ENCODE results near the gene TMEM98. TPM values are rescaled to one million over a fixed set of nuclear protein-coding genes. Genes with fewer than 3 reads are reported as not detected.
"Not testable (repeated sequence)": the region's sequence is repeated elsewhere in the genome, so short reads cannot be mapped to it uniquely, and the experiment has no call there.

Gene TMEM98
- total RNA-seq, 3 donors from 2014 or later: 59.7 to 138 (median 129) TPM

DNA sequence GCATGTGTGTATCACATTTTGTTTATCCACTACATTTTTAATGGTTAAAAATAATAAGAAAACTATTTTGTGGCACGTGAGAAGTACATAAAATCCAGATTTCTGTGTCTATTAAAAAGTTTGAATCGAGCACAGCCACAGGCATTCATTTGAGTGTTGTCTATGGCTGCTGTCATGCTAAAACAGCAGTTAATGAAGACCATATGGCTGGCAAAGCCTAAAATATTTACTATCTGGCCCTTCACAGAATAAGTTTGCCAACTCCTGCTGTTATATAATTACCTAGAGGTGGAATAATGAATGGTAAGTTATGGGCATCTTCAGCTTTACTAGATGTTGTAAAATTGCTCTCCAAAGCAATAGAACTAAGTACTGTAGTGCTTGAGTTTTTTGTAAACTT is 30.5 kb downstream of the TMEM98 start:
- Histone ChIP-seq H3K27ac (no peak overlapping the region), H3K9me3 (no peaks in the 10 kb centered on the region), H3K4me1 (no peaks in the 10 kb centered on the region), H3K27me3 (no peaks in the 10 kb centered on the region), H3K4me3 (no peak overlapping the region), H3K36me3 (no peaks in the 10 kb centered on the region)
- intact Hi-C loops (cut with DNase I; ENCODE audit: low total_unique reads): no loop called here
- TF ChIP-seq POLR2AphosphoS5 (IDR thresholded peaks at IDR 0.05) (no peak), POLR2A (IDR thresholded peaks at IDR 0.05) (no peak)
- TF ChIP-seq, protein P1, sequence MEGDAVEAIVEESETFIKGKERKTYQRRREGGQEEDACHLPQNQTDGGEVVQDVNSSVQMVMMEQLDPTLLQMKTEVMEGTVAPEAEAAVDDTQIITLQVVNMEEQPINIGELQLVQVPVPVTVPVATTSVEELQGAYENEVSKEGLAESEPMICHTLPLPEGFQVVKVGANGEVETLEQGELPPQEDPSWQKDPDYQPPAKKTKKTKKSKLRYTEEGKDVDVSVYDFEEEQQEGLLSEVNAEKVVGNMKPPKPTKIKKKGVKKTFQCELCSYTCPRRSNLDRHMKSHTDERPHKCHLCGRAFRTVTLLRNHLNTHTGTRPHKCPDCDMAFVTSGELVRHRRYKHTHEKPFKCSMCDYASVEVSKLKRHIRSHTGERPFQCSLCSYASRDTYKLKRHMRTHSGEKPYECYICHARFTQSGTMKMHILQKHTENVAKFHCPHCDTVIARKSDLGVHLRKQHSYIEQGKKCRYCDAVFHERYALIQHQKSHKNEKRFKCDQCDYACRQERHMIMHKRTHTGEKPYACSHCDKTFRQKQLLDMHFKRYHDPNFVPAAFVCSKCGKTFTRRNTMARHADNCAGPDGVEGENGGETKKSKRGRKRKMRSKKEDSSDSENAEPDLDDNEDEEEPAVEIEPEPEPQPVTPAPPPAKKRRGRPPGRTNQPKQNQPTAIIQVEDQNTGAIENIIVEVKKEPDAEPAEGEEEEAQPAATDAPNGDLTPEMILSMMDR (IDR thresholded peaks at IDR 0.05): no peak
- DNase-seq (ENCODE audit: low spot score in 2 of 2): no peak

DNA sequence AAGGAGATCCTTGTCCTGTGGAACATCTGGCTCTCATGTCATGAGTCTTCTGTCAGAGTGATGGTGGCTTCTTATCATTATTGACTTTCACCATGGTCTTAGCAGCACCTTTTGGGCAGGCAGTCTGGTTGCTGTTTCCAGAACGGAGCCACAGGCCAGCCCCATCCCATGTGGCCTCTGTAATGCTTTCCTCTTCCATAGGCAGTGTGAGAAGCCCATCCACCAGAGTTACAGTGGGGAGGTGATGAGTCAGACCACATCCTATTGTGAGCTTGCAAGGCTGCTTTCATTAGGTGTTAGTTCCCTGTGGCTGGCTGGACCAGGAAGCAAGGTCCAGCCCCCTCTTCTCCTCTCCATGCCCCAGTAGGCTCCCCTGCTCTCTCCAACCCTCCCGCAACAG is 32.9 kb downstream of the TMEM98 start:
- no peaks in the 10 kb centered on the region for H3K36me3 ChIP-seq
- H3K27ac ChIP-seq: no peak overlapping the region
- no peaks in the 10 kb centered on the region for H3K27me3 ChIP-seq
- H3K4me1 ChIP-seq: no peaks in the 10 kb centered on the region
- intact Hi-C loops (cut with DNase I; ENCODE audit: low total_unique reads): no loop called here
- TF ChIP-seq POLR2AphosphoS5 (IDR thresholded peaks at IDR 0.05) (no peak), POLR2A (IDR thresholded peaks at IDR 0.05) (no peak)
- TF ChIP-seq, protein P1 (IDR thresholded peaks at IDR 0.05): no peak
- H3K4me3 ChIP-seq: no peak overlapping the region
- no peaks in the 10 kb centered on the region for H3K9me3 ChIP-seq
- no peak for DNase-seq (ENCODE audit: low spot score in 2 of 2)

DNA sequence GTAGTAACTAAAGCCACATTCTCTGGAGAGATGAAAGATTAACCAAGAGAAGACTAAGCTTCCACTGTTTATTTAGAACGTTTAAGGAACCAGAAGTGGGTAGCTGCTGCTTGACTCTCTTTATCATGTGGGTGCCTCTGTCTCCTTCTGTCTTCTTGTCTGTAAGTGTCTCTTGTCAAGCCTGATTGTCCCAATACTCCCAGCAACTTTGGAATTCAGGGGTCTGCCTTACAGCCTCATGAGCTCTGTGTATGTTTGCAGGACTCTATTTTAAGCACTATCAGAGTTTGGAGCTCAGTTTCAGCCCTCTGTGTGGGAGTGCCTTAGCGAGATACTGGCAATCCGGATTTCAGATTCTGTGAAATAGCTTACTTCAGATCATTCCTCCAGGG is 34.4 kb downstream of the TMEM98 start:
- DNase-seq (ENCODE audit: low spot score in 2 of 2): no peak
- TF ChIP-seq, protein P1 (IDR thresholded peaks at IDR 0.05): no peak
- TF ChIP-seq POLR2A (IDR thresholded peaks at IDR 0.05) (no peak), POLR2AphosphoS5 (IDR thresholded peaks at IDR 0.05) (no peak)

DNA sequence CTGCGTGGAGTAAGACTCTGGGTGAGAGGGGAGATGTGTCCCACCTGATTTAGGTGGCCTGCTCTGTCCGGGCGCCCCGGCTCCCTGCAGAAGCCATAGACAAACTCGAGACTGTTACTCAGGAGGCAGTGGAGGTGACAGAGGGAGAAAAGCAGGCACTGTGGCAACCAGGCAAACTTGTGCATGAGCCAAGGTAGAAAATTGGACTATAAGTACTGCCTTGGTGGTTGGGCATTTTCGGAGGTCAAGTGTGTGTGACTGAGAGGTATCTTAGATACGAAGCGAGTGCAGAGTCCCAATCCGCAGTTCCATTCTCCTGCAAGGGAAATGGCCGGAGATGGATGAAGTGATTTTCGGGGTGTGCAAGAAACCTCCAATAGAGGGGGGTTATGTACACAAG is 36.6 kb downstream of the TMEM98 start:
- Histone ChIP-seq H3K4me3 (no peak overlapping the region), H3K27me3 (no peaks in the 10 kb centered on the region), H3K9me3 (no peaks in the 10 kb centered on the region), H3K36me3 (no peaks in the 10 kb centered on the region), H3K27ac (no peak overlapping the region), H3K4me1 (no peaks in the 10 kb centered on the region)
- intact Hi-C loops (cut with DNase I; ENCODE audit: low total_unique reads): no loop called here
- no peak for DNase-seq (ENCODE audit: low spot score in 2 of 2)
- no peak for TF ChIP-seq POLR2AphosphoS5 (IDR thresholded peaks at IDR 0.05)
- TF ChIP-seq, protein P1 (IDR thresholded peaks at IDR 0.05): no peak
- no peak for TF ChIP-seq POLR2A (IDR thresholded peaks at IDR 0.05)

More for the DNA sequence above, 34.4 kb downstream of the TMEM98 start:
- Histone ChIP-seq H3K9me3 (no peaks in the 10 kb centered on the region), H3K4me3 (no peak overlapping the region), H3K27ac (no peak overlapping the region), H3K36me3 (no peaks in the 10 kb centered on the region), H3K27me3 (no peaks in the 10 kb centered on the region), H3K4me1 (no peaks in the 10 kb centered on the region)
- intact Hi-C loops (cut with DNase I; ENCODE audit: low total_unique reads): no loop called here

DNA sequence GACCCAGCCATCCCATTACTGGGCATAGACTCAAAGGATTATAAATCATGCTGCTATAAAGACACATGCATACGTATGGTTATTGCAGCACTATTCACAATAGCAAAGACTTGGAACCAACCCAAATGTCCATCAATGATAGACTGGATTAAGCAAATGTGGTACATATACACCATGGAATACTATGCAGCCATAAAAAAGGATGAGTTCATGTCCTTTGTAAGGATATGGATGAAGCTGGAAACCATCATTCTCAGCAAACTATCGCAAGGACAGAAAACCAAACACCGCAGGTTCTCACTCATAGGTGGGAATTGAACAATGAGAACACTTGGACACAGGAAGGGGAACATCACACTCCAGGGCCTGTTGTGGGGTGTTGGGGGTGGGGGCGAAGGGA is 41.3 kb downstream of the TMEM98 start:
- DNase-seq (ENCODE audit: low spot score in 2 of 2); intact Hi-C loops (cut with DNase I; ENCODE audit: low total_unique reads); H3K27me3 ChIP-seq; H3K36me3 ChIP-seq; H3K27ac ChIP-seq; H3K4me3 ChIP-seq; H3K4me1 ChIP-seq; H3K9me3 ChIP-seq: not testable (repeated sequence)

DNA sequence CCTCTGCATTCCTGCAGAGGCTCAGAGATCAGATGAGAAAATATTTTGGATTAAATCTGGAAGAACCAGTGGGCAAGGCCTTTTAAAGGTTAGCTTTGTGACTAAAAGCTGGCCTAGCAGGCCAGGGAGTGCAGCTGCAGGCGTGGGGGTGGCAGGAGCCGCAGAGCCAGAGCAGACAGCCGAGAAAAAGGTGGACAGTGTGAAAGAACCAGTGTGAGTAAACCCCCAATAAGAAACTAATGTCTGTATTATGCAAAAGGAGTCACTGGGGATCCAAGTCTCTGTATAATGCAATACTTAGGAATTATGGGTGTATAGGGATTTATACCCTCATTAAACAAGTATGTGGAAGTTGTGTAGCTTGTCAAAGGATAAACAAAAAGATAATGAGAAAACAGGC is 42.3 kb downstream of the TMEM98 start:
- Histone ChIP-seq H3K9me3 (no peaks in the 10 kb centered on the region), H3K36me3 (no peaks in the 10 kb centered on the region), H3K27ac (no peak overlapping the region), H3K27me3 (no peaks in the 10 kb centered on the region), H3K4me1 (no peaks in the 10 kb centered on the region), H3K4me3 (no peak overlapping the region)
- no peak for DNase-seq (ENCODE audit: low spot score in 2 of 2)
- TF ChIP-seq POLR2AphosphoS5 (IDR thresholded peaks at IDR 0.05): no peak
- TF ChIP-seq, protein P1 (IDR thresholded peaks at IDR 0.05): no peak
- no peak for TF ChIP-seq POLR2A (IDR thresholded peaks at IDR 0.05)
- intact Hi-C loops (cut with DNase I; ENCODE audit: low total_unique reads): no loop called here
